Effector memory CD8-positive, alpha-beta T cell (primary cell): ENCODE results near the gene WBP2.
"Not testable (repeated sequence)": the region's sequence is repeated elsewhere in the genome, so short reads cannot be mapped to it uniquely, and the experiment has no call there.

ENCODE experiments used
- ATAC-seq: fragments of 150-1000 bp; cut with Tn5 transposase; replicated peaks from 2 replicates; pipeline ENCODE4 v1.10.0; 2021; ENCODE audit warnings: mild to moderate bottlenecking, moderate library complexity
- DNase-seq, 3 experiments: peaks; one replicate each; pipeline ENCODE4 v3.0.0; 2021
- H3K27ac Mint-ChIP-seq, 2 donors: one replicate each; pipeline ENCODE4 v1.8.0; 2022; ENCODE audit warnings: mild to moderate bottlenecking in 2 of 2, mixed read lengths in 2 of 2, moderate library complexity in 2 of 2
- H3K27me3 Mint-ChIP-seq, 2 donors: one replicate each; pipeline ENCODE4 v1.8.0; 2022; ENCODE audit warnings: mixed read lengths in 2 of 2
- H3K36me3 Mint-ChIP-seq: one replicate; pipeline ENCODE4 v1.8.0; 2022; ENCODE audit warnings: mild to moderate bottlenecking, moderate library complexity, mixed read lengths; ENCODE audit not compliant: insufficient read depth
- H3K4me1 Mint-ChIP-seq, 2 donors: one replicate each; pipeline ENCODE4 v1.8.0; 2022; ENCODE audit warnings: low read depth in 2 of 2, mixed read lengths in 2 of 2
- H3K4me3 Mint-ChIP-seq, 2 donors: one replicate each; pipeline ENCODE4 v1.8.0; 2022; ENCODE audit warnings: mild to moderate bottlenecking in 2 of 2, mixed read lengths in 2 of 2, moderate library complexity in 2 of 2
- H3K9me3 Mint-ChIP-seq, 2 donors: one replicate each; pipeline ENCODE4 v1.8.0; 2022; ENCODE audit warnings: mixed read lengths in 2 of 2

Gene WBP2

GRCh38 chr17:75869282-75870141 is 14.4 kb upstream of the WBP2 start:
- Mint-ChIP-seq H3K9me3 (no peaks in the 10 kb centered on the region), H3K27me3 (no peaks in the 10 kb centered on the region), H3K4me3 (no peak overlapping the region), H3K27ac (no peak overlapping the region), H3K36me3 (peaks cover 5% of the 10 kb centered on the region), H3K4me1 (peaks cover 11 to 20% of the 10 kb centered on the region in 2 donors)
- DNase-seq (no peak), ATAC-seq (no peak)

- not testable (repeated sequence) for H3K27me3 Mint-ChIP-seq, H3K27ac Mint-ChIP-seq, ATAC-seq, H3K4me3 Mint-ChIP-seq, DNase-seq, H3K9me3 Mint-ChIP-seq
- Mint-ChIP-seq H3K36me3 (peaks cover 11% of the 10 kb centered on the region), H3K4me1 (peaks cover 18 to 27% of the 10 kb centered on the region in 2 donors)
Observed at GRCh38 chr17:75868730-75869281, 13.7 kb upstream of the WBP2 start.

- not testable (repeated sequence) for DNase-seq, H3K27me3 Mint-ChIP-seq, ATAC-seq, H3K9me3 Mint-ChIP-seq
- H3K27ac Mint-ChIP-seq: peak overlapping the region; percentile 90 to 97
- H3K36me3 Mint-ChIP-seq: peaks cover 16% of the 10 kb centered on the region
- peaks cover 18 to 19% of the 10 kb centered on the region in 2 donors for H3K4me1 Mint-ChIP-seq
- peak overlapping the region; percentile 67 to 75 for H3K4me3 Mint-ChIP-seq
Observed at GRCh38 chr17:75865404-75866188, 10.5 kb upstream of the WBP2 start.

- Mint-ChIP-seq H3K27ac (peak overlapping the region; percentile 90 to 97), H3K36me3 (peaks cover 16% of the 10 kb centered on the region), H3K4me1 (peaks cover 18 to 19% of the 10 kb centered on the region in 2 donors), H3K4me3 (peak overlapping the region; percentile 67 to 75)
- not testable (repeated sequence) for H3K27me3 Mint-ChIP-seq, H3K9me3 Mint-ChIP-seq
- DNase-seq (peak in 2 of 3 experiments; percentile 38 to 41), ATAC-seq (peak; percentile 81)
Observed at GRCh38 chr17:75864887-75865286, 9.8 kb upstream of the WBP2 start.

- ATAC-seq: peak; percentile 75
- DNase-seq: peak; percentile 43 to 56 (median 46)
- H3K27ac Mint-ChIP-seq: peak overlapping the region; percentile 90 to 97
- no peaks in the 10 kb centered on the region for H3K9me3 Mint-ChIP-seq
- no peaks in the 10 kb centered on the region for H3K27me3 Mint-ChIP-seq
- peaks cover 16% of the 10 kb centered on the region for H3K36me3 Mint-ChIP-seq
- peak overlapping the region; percentile 67 to 75 for H3K4me3 Mint-ChIP-seq
- peaks cover 18 to 19% of the 10 kb centered on the region in 2 donors for H3K4me1 Mint-ChIP-seq
Observed at GRCh38 chr17:75864448-75864871, 9.3 kb upstream of the WBP2 start.

- Mint-ChIP-seq H3K27me3 (no peaks in the 10 kb centered on the region), H3K36me3 (peaks cover 16% of the 10 kb centered on the region), H3K4me1 (peaks cover 18 to 19% of the 10 kb centered on the region in 2 donors), H3K27ac (peak overlapping the region in 1 of 2 donors; percentile 41), H3K4me3 (peak overlapping the region in 1 of 2 donors; percentile 51), H3K9me3 (no peaks in the 10 kb centered on the region)
- ATAC-seq (no peak), DNase-seq (no peak)
Observed at GRCh38 chr17:75861927-75862317, 6.8 kb upstream of the WBP2 start.

- peaks cover 15% of the 10 kb centered on the region for H3K36me3 Mint-ChIP-seq
- not testable (repeated sequence) for H3K27me3 Mint-ChIP-seq, H3K4me3 Mint-ChIP-seq, ATAC-seq, H3K9me3 Mint-ChIP-seq, DNase-seq, H3K27ac Mint-ChIP-seq
- H3K4me1 Mint-ChIP-seq: peaks cover 10 to 16% of the 10 kb centered on the region in 2 donors
Observed at GRCh38 chr17:75859358-75859757, 4.2 kb upstream of the WBP2 start.

- H3K36me3 Mint-ChIP-seq: peaks cover 21% of the 10 kb centered on the region
- no peak overlapping the region for H3K4me3 Mint-ChIP-seq
- ATAC-seq (peak; percentile 12), DNase-seq (no peak)
- peaks cover 14 to 20% of the 10 kb centered on the region in 2 donors for H3K4me1 Mint-ChIP-seq
- no peaks in the 10 kb centered on the region for H3K9me3 Mint-ChIP-seq
- no peak overlapping the region for H3K27ac Mint-ChIP-seq
- no peaks in the 10 kb centered on the region for H3K27me3 Mint-ChIP-seq
Observed at GRCh38 chr17:75856062-75856756, 1.1 kb upstream of the WBP2 start.

GRCh38 chr17:75854881-75855309 is 240 bp downstream of the WBP2 start:
- ATAC-seq: peak; percentile 5

GRCh38 chr17:75854101-75854748 is 910 bp downstream of the WBP2 start:
- DNase-seq (no peak), ATAC-seq (no peak)
- no peaks in the 10 kb centered on the region for H3K9me3 Mint-ChIP-seq

More at GRCh38 chr17:75854881-75855309, 240 bp downstream of the WBP2 start:
- no peaks in the 10 kb centered on the region for H3K27me3 Mint-ChIP-seq
- no peaks in the 10 kb centered on the region for H3K9me3 Mint-ChIP-seq
- H3K36me3 Mint-ChIP-seq: peaks cover 31% of the 10 kb centered on the region
- peaks cover 14 to 20% of the 10 kb centered on the region in 2 donors for H3K4me1 Mint-ChIP-seq
- H3K27ac Mint-ChIP-seq: no peak overlapping the region
- no peak overlapping the region for H3K4me3 Mint-ChIP-seq
- no peak for DNase-seq

GRCh38 chr17:75853433-75853832 is 1.7 kb downstream of the WBP2 start:
- Mint-ChIP-seq H3K36me3 (peaks cover 40% of the 10 kb centered on the region), H3K4me3 (no peak overlapping the region), H3K9me3 (no peaks in the 10 kb centered on the region), H3K27me3 (no peaks in the 10 kb centered on the region), H3K4me1 (peaks cover 18 to 24% of the 10 kb centered on the region in 2 donors), H3K27ac (no peak overlapping the region)
- ATAC-seq (no peak), DNase-seq (no peak)

More at GRCh38 chr17:75854101-75854748, 910 bp downstream of the WBP2 start:
- Mint-ChIP-seq H3K27ac (no peak overlapping the region), H3K36me3 (peaks cover 36% of the 10 kb centered on the region), H3K4me1 (peaks cover 14 to 20% of the 10 kb centered on the region in 2 donors), H3K4me3 (no peak overlapping the region), H3K27me3 (no peaks in the 10 kb centered on the region)

GRCh38 chr17:75851693-75851991 is 3.5 kb downstream of the WBP2 start:
- Mint-ChIP-seq H3K4me1 (peaks cover 23 to 29% of the 10 kb centered on the region in 2 donors), H3K36me3 (peaks cover 48% of the 10 kb centered on the region)
- not testable (repeated sequence) for DNase-seq, H3K4me3 Mint-ChIP-seq, ATAC-seq, H3K27ac Mint-ChIP-seq, H3K27me3 Mint-ChIP-seq, H3K9me3 Mint-ChIP-seq
